ENCODE data around the gene PANX2.

PANX2 gene

DNA sequence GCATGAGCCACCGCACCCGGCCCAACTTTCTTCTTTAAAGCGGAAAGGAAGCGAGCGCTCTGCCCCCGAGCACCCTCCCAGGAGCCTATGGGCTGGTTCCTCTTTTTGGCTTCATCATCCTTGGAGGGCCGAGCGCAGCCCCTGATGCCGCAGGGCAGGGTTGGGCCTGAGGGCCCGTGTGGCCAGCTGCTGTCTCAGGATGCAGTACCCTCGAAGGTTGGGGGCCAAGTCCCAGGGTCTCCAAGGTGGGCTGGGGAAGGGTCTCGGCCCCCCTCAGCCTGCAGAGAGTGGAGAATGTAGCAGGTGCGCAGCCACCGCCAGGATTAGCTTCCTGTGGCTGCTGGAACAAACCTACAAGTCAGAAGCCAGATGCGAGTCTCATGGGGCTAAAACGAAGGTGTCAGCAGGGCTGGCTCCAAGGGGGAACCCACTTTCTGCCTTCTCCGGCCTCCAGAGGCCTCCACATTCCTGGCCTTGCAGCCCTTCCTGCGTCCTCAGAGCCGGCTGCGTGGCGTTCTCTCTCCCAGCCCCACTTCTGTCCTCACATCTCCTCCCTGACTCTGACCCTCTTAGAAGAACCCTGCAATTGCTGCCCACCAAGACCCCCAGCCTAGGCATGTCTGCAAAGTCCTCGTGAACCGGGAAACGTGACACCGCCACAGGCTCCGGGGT, 2.9 kb downstream of the PANX2 start:
- DNase-seq = no peak

- DNase-seq = no peak
Measured at GRCh38 chr22:50173983-50174355, 3.4 kb downstream of the PANX2 start.

DNA sequence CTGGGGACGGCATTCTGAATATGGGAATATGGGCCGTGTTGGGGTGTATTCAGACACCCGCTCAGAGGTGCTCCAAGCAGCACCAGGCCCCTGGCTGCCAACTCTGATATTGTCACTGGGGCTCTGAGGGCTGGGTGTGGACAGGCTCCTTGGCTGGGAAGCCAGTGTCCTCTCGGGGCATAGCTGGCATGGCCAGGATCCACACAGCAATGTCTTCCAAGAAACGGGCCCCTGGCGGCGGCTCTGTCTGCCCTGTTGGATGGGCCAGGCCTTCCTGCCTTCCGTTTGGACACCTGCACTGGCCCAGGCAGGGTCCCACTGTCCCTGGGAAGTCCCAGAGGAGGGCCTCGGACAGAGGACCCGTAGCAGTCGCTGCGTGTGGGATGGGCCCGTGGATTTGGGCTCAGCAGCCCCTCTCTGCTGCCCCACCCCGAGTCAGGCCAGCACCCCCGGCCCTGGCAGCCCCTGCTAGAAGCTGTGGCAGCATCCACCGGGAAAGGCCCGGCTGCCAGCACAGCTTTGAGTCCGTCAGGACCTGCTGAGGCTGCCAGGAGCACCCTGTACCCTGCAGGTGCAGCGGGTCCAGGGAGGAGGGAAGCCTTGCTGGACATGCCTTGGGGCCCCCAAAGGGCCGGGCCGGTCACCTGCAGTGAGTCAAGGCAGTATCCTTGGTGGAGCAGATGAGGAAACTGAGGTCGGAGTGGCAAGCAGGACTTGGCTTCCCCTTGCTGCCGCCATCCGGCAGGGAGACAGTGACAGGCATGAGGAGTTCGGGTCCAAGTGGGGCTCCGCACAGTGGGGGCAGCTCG, 4.1 kb downstream of the PANX2 start:
- DNase-seq = no peak

- DNase-seq = no peak
Measured at GRCh38 chr22:50175191-50175461, 4.6 kb downstream of the PANX2 start.

- DNase-seq = no peak
Measured at GRCh38 chr22:50175921-50176849, 5.7 kb downstream of the PANX2 start.

GRCh38 chr22:50176850-50177536, 6.5 kb downstream of the PANX2 start:
- no peak for DNase-seq

- no peak for DNase-seq
Measured at GRCh38 chr22:50177537-50178470, 7.3 kb downstream of the PANX2 start.

GRCh38 chr22:50178471-50178864, 7.9 kb downstream of the PANX2 start:
- no peak for DNase-seq

DNA sequence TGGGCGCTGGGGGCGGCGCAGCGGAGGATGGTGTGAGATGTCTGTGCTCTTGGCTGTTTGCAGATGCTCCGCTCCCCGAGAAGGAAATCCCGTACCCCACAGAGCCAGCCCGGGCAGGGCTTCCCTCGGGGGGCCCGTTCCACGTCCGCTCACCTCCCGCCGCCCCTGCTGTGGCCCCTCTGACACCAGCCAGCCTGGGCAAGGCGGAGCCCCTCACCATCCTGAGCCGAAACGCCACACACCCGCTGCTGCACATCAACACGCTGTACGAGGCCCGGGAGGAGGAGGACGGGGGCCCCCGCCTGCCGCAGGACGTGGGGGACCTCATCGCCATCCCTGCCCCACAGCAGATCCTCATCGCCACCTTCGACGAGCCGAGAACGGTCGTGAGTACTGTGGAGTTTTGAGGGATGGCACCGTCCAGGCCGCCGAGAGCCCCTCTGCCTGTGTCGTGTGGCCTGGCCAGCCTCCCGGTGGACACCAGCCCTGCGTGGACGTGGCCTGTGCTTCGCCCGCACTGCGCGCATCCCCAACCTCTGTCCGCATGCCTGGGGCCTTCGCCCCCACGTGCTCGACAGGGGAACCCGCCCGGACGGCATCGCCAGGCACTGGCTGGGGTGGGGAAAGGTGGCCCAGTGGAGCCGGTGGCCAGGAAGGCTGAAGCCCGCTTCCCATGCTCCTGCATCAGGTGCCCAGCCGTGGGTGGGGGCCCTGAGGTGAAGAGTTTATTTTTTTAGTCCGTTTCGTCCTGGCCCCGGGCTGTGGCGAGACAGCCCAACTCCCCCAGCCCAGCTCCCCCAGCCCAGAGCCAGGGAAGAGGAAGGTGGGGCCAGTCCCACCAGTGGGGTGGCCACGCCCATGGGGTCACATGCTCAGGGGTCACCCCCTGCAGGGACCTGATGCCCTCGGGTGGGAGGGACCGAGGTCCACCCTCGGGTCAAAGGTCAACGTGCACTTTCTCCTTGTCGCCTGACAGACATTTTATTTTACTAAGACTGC, 8.6 kb downstream of the PANX2 start:
- no peak for DNase-seq

- DNase-seq = no peak
Measured at GRCh38 chr22:50179937-50180726, 9.6 kb downstream of the PANX2 start.

- no peak for DNase-seq
Measured at GRCh38 chr22:50180727-50181521, 10.4 kb downstream of the PANX2 start.

DNA sequence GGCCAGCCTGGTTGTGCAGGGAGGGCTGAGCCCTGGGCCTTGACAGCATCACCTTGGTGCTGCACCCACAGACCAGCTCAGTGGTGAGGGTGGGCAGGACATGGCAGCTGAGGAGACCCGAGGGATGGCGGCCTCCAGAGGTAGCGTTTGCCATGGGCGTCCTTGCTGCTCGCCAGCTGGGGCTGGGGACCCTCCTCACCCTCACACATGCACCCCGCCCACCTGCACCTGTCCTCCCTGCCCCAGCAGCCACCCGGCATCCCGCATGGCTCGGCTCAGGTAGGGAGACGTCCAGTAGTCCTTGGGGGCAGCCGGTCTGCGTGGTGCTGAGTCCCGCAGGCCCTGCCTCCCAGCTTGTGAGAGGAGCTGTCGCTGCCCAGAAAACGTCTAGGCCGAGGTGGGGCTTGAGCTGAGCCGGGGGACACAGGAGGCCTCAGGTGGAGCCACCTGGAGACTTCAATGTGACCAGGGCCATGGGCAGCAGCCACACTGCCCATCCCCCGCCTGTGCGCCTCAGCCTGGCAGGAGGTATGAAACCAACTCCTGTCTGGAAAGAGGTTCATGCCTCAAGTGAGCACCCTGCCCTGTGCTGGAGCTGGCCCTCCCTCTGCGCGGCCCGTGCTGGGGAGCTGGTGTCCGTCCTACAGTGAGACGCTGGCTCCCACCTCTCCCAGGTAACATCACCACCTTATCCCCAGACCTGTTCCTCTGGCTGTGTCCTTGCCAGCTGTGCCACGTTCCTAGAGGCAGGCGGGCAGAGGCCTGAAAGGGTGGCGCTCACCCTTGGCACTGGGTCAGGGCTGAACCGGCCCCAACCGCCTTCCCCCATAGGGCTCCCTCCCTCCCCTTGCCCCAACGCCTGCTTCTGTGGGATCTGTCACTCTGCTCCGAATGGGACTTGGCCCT, 11.9 kb downstream of the PANX2 start:
- no peak for DNase-seq

- DNase-seq = no peak
Measured at GRCh38 chr22:50183141-50183971, 12.8 kb downstream of the PANX2 start.

- DNase-seq = no peak
Measured at GRCh38 chr22:50184004-50184901, 13.7 kb downstream of the PANX2 start.

DNA sequence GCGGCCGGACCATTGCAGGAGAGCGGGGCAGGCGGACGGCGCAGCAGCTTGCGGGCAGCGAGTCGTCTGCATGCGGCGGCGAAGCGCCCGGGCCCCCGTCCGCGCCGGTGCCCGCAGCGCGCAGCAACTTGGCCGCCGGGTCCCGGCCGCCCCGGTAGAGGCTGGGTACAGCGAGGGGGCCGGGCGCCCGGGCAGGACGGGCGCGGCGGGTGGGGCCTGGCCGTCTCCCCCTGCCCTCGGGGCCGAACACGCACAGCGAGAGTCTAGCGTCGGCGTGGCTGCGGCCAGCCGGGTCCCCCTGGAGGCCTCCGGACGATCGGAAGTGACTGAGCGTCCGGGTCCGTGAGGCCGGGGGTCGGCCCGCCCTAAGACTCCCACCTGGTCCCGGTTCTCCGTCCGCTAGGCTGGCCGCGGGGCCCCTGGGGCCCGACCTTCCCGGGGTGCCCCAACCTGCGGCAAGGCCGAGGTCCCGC, 14.4 kb downstream of the PANX2 start:
- no peak for DNase-seq
